ENCODE measurements around the gene ZNF592.
"Not testable (repeated sequence)": the region's sequence is repeated elsewhere in the genome, so short reads cannot be mapped to it uniquely, and the experiment has no call there.

The ZNF592 gene

DNA sequence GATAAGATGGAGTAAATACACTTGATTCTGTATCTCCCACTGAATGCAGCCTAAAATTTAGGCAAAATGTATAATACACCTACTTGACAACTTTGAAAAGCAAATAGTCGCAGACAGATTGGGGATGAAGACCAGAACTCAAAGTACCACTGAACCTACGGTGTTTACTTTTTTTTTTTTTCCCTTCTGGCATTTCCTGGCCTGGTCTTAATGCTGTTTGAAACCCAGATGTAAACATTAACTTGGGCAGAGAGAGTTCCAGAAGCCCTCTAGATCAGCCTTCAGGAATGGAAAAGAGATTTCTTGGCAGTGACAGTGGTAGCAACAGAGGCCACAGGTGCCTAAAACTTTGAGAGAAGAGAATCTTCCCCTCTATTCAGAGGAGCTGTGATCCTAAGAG is 96.6 kb downstream of the ZNF592 start:
- in situ Hi-C loops (cut with HindIII; ENCODE audit: low sequenced_read_pairs) = no loop called here

DNA sequence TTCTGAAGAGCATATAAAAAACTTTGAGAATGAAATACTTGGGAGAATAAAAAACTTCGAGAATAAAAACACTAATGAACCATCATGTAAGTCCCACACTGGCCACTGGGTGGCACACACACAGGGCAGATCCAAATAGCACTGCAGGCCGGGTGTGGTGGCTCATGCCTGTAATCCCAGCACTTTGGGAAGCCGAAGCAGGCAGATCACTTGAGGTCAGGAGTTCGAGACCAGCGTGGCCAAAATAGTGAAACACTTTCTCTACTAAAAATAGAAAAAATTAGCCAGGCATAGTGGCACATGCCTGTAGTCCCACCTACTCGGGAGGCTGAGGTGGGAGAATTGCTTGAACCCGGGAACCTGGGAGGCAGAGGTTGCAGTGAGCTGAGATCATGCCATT is 97.2 kb downstream of the ZNF592 start:
- in situ Hi-C loops (cut with HindIII; ENCODE audit: low sequenced_read_pairs) = not testable (repeated sequence)

DNA sequence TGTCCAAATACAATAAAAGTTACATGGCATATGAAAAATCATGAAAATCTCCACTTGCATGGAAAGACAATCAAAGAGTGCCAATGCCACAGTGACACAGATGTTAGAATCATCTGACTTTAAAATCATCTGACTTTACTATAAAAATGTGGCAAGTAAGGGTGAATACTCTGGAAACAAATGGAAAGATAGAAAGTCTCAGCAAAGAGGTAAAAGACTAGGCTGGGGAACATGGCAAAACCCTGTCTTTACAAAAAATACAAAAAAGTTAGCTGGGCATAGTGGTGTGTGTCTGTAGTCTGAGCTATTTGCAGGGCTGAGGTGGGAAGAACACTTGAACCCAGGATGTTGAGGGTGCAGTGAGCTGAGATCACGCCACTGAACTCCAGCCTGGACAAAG is 97.9 kb downstream of the ZNF592 start:
- in situ Hi-C loops (cut with HindIII; ENCODE audit: low sequenced_read_pairs) = no loop called here

DNA sequence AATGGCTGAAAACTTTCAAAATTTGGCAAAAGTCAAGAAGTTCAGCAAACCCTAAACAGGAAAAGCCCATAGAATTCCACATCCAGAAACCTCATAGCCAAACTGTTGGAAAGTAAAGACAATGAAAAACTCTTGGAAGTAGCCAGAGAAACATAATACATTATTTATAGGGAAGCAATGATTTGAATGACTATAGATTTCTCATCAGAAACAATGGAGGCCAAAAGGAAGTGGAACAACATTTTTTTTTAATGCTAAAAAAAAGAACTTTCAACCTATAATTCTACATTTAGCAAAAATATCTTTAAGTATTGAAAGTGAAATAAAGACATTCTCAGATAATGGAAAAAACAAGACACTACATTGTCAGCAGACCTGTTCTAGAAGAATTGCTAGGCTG is 99.0 kb downstream of the ZNF592 start:
- in situ Hi-C loops (cut with HindIII; ENCODE audit: low sequenced_read_pairs) = no loop called here

DNA sequence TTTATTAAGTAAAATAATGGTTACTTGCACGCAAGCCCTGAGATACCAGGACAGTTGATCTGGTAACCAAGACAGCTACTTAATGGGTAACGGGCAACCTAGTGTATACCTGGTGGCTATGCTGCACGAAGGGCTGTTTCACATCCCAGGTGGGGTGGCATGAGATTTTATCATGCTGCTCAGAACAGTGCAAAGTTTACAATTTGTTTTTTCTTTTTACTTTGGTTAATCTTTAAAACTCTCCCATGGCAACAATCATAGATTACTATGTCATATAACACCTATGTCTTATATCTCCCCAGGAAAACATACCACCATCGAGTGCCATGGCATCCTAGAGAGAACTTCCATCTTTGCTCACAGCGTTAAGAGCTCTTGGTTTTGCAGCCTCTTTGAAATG is 103.8 kb downstream of the ZNF592 start:
- in situ Hi-C loops (cut with HindIII; ENCODE audit: low sequenced_read_pairs) = no loop called here

DNA sequence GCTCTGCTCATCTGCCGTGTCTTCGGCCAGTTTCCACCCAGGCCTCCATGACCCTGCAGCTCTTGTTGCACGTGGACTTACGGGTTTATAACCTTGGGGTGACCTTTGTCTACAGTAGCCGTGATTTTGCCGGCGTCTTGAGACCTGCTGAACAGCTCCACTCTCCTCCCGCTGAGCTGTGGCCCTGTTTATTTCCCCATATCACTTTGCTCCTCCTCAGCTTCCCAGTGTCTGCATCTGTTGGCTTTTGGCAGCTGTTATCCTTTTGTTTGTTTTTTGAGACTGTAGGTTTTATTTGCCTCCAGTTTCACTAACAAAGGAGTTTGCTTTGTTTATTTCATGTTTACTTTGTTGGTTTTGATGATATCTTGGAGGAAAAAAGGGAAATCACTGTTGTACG is 106.7 kb downstream of the ZNF592 start:
- in situ Hi-C loops (cut with HindIII; ENCODE audit: low sequenced_read_pairs) = no loop called here

DNA sequence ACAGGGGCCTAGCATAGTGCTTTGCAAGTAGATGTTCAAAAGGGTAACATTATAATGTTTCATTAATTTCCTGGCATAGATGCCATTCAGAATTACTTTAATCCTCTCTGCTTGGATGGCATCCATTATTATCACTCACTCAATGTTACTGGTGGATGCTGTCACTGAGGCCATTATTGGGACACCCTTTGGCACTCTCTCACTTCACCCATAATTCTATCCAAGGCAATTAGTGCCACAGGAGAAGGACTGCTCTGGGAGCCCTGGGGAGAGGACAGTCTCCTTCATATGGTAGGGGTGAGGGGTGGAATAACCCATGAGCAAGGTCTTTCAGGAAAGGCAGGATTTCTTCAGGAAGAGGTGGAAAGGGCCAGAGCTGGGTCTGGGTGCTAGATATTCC is 107.4 kb downstream of the ZNF592 start:
- in situ Hi-C loops (cut with HindIII; ENCODE audit: low sequenced_read_pairs) = no loop called here

Data from DLD1 (cell line).